K562 (cell line): ENCODE data around the gene DHRS3. TPM values are rescaled to one million over a fixed set of nuclear protein-coding genes. Genes with fewer than 3 reads are reported as not detected.

ENCODE experiments used
- BHLHE40 ChIP-seq: IDR thresholded peaks from 2 replicates; pipeline ENCODE4 v1.6.1; 2011; ENCODE audit warnings: low read length, improper control_type of control experiment
- ESRRA ChIP-seq: fragments of 450-650 bp; IDR thresholded peaks from 2 replicates; pipeline ENCODE4 v1.6.1; 2014; ENCODE audit warnings: low read depth, mild to moderate bottlenecking, moderate library complexity, borderline replicate concordance
- GABPB2 ChIP-seq: fragments of 250-450 bp; sonication (Bioruptor Pico); conservative IDR thresholded peaks from 2 replicates; pipeline ENCODE4 v1.5.1; 2021; ENCODE audit warnings: mild to moderate bottlenecking
- HDAC1 ChIP-seq, 2 experiments: fragments of 450-650 bp; IDR thresholded peaks; 2 replicates each; pipeline ENCODE4 v1.6.1; 2016 to 2017; ENCODE audit warnings: inconsistent platforms in 1 of 2, mild to moderate bottlenecking in 1 of 2, moderate library complexity in 1 of 2
- HDAC2 ChIP-seq: fragments of 450-650 bp; IDR thresholded peaks from 2 replicates; pipeline ENCODE4 v1.6.1; 2016; ENCODE audit warnings: mild to moderate bottlenecking
- HMG20A ChIP-seq: fragments of 450-650 bp; formaldehyde crosslinking; conservative IDR thresholded peaks from 2 replicates; pipeline ENCODE4 v1.4.0; 2020; ENCODE audit warnings: mild to moderate bottlenecking, mixed read lengths
- JUND ChIP-seq, 2 experiments: IDR thresholded peaks; 2 replicates in 1 of 2; 3 replicates in 1 of 2; pipeline ENCODE4 v1.6.1; 2011; ENCODE audit warnings: borderline replicate concordance in 2 of 2, low read depth in 2 of 2, low read length in 2 of 2, improper control_type of control experiment in 1 of 2, missing biosample characterization in 1 of 2, missing genetic modification characterization in 1 of 2, missing genetic modification reagents in 1 of 2
- MCM3 ChIP-seq: fragments of 450-650 bp; IDR thresholded peaks from 2 replicates; pipeline ENCODE4 v1.6.1; 2016
- MYNN ChIP-seq, 2 experiments: sonication (generic); formaldehyde crosslinking in 1 of 2; IDR thresholded peaks; 2 replicates each; pipeline versions ENCODE4 v1.5.0 to v1.6.1; 2016 to 2020; ENCODE audit warnings: antibody characterized with exemption in 1 of 2, missing genetic modification reagents in 1 of 2
- RAD21 ChIP-seq, 2 experiments: fragments of 250-450 bp in 1 of 2; fragments of 450-650 bp in 1 of 2; sonication (Bioruptor Pico) in 1 of 2; formaldehyde crosslinking in 1 of 2; IDR thresholded peaks in 1 of 2; conservative IDR thresholded peaks in 1 of 2; 2 replicates each; pipeline versions ENCODE4 v1.4.0 to v1.8.0; 2020 to 2022; ENCODE audit warnings: mild to moderate bottlenecking in 2 of 2, moderate library complexity in 1 of 2
- SAP30 ChIP-seq: fragments of 200-600 bp; sonication (generic); IDR thresholded peaks from 2 replicates; pipeline ENCODE4 v1.6.1; 2012; ENCODE audit warnings: borderline replicate concordance, low read depth, mild to moderate bottlenecking, moderate library complexity, low read length, control low read depth, inconsistent platforms; ENCODE audit not compliant: insufficient read depth, poor library complexity, severe bottlenecking
- SIN3A ChIP-seq, 2 experiments: fragments of 150-350 bp in 1 of 2; IDR thresholded peaks; 2 replicates each; pipeline ENCODE4 v1.6.1; 2011 to 2016; ENCODE audit warnings: borderline replicate concordance in 2 of 2, low read depth in 2 of 2, low read length in 2 of 2, mild to moderate bottlenecking in 2 of 2, moderate library complexity in 2 of 2; ENCODE audit not compliant: control insufficient read depth in 1 of 2
- SMARCB1 ChIP-seq: IDR thresholded peaks from 2 replicates; pipeline ENCODE4 v1.6.1; 2011; ENCODE audit warnings: improper control_type of control experiment, low read depth; ENCODE audit not compliant: insufficient read length
- TBP ChIP-seq: optimal IDR thresholded peaks from 2 replicates; pipeline ENCODE3; 2011; ENCODE audit warnings: low read depth, low read length, improper control_type of control experiment
- ZNF143 ChIP-seq: sonication (generic); formaldehyde crosslinking; IDR thresholded peaks from 2 replicates; pipeline ENCODE4 v1.9.0; 2022; ENCODE audit warnings: mild to moderate bottlenecking, missing genetic modification reagents
- ZNF57 ChIP-seq: fragments of 450-650 bp; formaldehyde crosslinking; IDR thresholded peaks from 2 replicates; pipeline ENCODE4 v1.4.0; 2020; ENCODE audit warnings: mild to moderate bottlenecking, moderate library complexity
- polyA plus RNA-seq, 8 experiments: library from polyadenylated mRNA; depleted of rRNA in 4 of 8; stranded (reverse) in 5 of 8; unstranded in 3 of 8; fragments of >200 nt; fragmentation: Nextera tagmentation in 2 of 8; fragmentation: Illumina TruSeq in 1 of 8; extraction: Ambion mirVana in 2 of 8; extraction: Trizol in 1 of 8; gene quantifications; 2 replicates each; pipeline versions ENCODE4 v1.2.1 to v1.2.3, GENCODE V29; 2011 to 2014; ENCODE audit warnings: inconsistent platforms in 1 of 8, missing spikeins in 1 of 8
- total RNA-seq, 7 experiments: library from RNA; depleted of rRNA in 6 of 7; stranded (reverse); fragments of >200 nt in 6 of 7; fragmentation: Illumina TruSeq in 2 of 7; extraction: Trizol in 2 of 7; gene quantifications; 2 replicates each; pipeline versions ENCODE4 v1.2.1 to v1.2.3, GENCODE V29; 2011 to 2021; ENCODE audit warnings: low replicate concordance in 1 of 7
- TF ChIP-seq, protein P1 (sequence below): sonication (generic); formaldehyde crosslinking; IDR thresholded peaks from 2 replicates; pipeline ENCODE4 v1.8.1; 2022; ENCODE audit warnings: missing genetic modification reagents
- TF ChIP-seq, protein P2 (sequence below): fragments of 450-650 bp; formaldehyde crosslinking; IDR thresholded peaks from 2 replicates; pipeline ENCODE4 v1.4.0; 2022; ENCODE audit warnings: mild to moderate bottlenecking, moderate library complexity
- TF ChIP-seq, protein P3 (sequence below), 2 experiments: fragments of 450-650 bp; IDR thresholded peaks; 2 replicates each; pipeline ENCODE4 v1.6.1; 2018; ENCODE audit warnings: mild to moderate bottlenecking in 2 of 2, low read depth in 1 of 2; ENCODE audit not compliant: partially characterized antibody in 2 of 2

The DHRS3 gene
- total and polyA plus RNA-seq, 9 of the 15 experiments (the other 6 are each of a cell fraction or from before 2014, with no cell fraction given) = 21.0 to 116 (median 58.7) TPM

DNA sequence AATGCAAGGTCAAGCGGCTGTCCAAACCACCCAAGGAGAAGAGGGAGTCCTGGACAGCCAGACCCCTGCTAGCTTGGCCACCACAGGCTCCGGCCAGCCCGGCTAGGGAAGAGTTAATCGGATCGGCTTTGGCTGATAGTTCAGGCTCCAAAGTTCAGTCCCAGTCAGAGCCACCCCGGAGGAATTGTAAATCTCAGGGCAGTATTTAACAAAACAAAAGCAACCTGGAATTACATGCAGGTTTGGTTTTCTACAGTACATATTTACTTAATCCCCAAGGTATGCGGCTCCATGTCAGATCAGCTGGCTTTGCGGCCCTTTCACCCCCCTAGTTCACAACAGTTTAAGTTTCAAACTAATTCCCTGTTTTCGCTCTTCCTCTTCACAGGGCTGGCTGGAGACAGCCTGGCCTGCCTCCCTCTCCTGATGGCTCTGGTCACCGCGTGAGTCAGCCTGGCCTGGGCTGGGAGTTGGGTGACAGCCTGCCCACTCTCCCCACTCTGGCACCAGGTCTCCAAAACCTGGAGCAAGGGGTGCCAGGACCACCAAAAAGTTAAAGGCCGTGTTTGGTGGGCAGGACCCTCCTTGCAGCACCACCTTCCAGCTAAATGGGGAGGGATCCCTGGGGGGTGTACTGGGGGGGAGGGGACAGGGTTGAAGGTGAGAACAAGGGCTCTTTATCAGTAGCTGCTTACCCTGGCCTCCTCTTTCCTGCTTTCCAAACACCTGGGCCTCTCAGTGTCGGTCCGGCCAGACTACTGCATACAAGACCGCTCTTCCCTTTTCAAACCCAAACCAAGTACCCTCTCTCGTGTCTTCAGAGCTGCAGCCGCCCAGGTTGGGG is 1.9 kb downstream of the DHRS3 start (continued):
- TF ChIP-seq, protein P1, sequence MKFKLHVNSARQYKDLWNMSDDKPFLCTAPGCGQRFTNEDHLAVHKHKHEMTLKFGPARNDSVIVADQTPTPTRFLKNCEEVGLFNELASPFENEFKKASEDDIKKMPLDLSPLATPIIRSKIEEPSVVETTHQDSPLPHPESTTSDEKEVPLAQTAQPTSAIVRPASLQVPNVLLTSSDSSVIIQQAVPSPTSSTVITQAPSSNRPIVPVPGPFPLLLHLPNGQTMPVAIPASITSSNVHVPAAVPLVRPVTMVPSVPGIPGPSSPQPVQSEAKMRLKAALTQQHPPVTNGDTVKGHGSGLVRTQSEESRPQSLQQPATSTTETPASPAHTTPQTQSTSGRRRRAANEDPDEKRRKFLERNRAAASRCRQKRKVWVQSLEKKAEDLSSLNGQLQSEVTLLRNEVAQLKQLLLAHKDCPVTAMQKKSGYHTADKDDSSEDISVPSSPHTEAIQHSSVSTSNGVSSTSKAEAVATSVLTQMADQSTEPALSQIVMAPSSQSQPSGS (CRISPR knock-in tag) = no peak
- TF ChIP-seq HDAC2 (0 out of 2 replicates have a peak, but pooled peaks have one; percentile 31), ZNF57 (CRISPR knock-in tag) (no peak), MCM3 (no peak), TBP (peak; percentile 33), HDAC1 (IDR thresholded peaks at IDR 0.05) (0 out of 4 replicates have a peak, but pooled peaks of 1 of the 2 experiments have one; percentile 42), GABPB2 (CRISPR knock-in tag) (no peak), SAP30 (peak; percentile 79), SMARCB1 (peak; percentile 57), ESRRA (peak; percentile 11; the same call in 1 of the 2 replicates), BHLHE40 (0 out of 2 replicates have a peak, but pooled peaks have one; percentile 6), MYNN (IDR thresholded peaks at IDR 0.05) (peak; percentile 40; the same call in 1 of the 2 replicates), MYNN (CRISPR knock-in tag; IDR thresholded peaks at IDR 0.05) (no peak), RAD21 (CRISPR knock-in tag; conservative IDR thresholded peaks at IDR 0.05 in 1 of 2, IDR thresholded peaks at IDR 0.05 in 1 of 2) (0 out of 4 replicates have a peak, but pooled peaks of 1 of the 2 experiments have one; percentile 2), JUND (IDR thresholded peaks at IDR 0.05; ENCODE audit: borderline replicate concordance, low read depth, low read length) (peak; percentile 50), JUND (tag; IDR thresholded peaks at IDR 0.05; ENCODE audit: borderline replicate concordance, low read depth, low read length) (peak; percentile 61; the same call in 2 of the 3 replicates), SIN3A (IDR thresholded peaks at IDR 0.05; ENCODE audit: borderline replicate concordance in 2 of 2, control insufficient read depth in 1 of 2, low read depth in 2 of 2, low read length in 2 of 2) (peak; percentile 15 to 50; a peak in 1 of 4 replicates), HMG20A (CRISPR knock-in tag) (no peak), ZNF143 (CRISPR knock-in tag) (no peak)
- TF ChIP-seq, protein P2, sequence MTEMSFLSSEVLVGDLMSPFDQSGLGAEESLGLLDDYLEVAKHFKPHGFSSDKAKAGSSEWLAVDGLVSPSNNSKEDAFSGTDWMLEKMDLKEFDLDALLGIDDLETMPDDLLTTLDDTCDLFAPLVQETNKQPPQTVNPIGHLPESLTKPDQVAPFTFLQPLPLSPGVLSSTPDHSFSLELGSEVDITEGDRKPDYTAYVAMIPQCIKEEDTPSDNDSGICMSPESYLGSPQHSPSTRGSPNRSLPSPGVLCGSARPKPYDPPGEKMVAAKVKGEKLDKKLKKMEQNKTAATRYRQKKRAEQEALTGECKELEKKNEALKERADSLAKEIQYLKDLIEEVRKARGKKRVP (CRISPR knock-in tag) = no peak
- TF ChIP-seq, protein P3, sequence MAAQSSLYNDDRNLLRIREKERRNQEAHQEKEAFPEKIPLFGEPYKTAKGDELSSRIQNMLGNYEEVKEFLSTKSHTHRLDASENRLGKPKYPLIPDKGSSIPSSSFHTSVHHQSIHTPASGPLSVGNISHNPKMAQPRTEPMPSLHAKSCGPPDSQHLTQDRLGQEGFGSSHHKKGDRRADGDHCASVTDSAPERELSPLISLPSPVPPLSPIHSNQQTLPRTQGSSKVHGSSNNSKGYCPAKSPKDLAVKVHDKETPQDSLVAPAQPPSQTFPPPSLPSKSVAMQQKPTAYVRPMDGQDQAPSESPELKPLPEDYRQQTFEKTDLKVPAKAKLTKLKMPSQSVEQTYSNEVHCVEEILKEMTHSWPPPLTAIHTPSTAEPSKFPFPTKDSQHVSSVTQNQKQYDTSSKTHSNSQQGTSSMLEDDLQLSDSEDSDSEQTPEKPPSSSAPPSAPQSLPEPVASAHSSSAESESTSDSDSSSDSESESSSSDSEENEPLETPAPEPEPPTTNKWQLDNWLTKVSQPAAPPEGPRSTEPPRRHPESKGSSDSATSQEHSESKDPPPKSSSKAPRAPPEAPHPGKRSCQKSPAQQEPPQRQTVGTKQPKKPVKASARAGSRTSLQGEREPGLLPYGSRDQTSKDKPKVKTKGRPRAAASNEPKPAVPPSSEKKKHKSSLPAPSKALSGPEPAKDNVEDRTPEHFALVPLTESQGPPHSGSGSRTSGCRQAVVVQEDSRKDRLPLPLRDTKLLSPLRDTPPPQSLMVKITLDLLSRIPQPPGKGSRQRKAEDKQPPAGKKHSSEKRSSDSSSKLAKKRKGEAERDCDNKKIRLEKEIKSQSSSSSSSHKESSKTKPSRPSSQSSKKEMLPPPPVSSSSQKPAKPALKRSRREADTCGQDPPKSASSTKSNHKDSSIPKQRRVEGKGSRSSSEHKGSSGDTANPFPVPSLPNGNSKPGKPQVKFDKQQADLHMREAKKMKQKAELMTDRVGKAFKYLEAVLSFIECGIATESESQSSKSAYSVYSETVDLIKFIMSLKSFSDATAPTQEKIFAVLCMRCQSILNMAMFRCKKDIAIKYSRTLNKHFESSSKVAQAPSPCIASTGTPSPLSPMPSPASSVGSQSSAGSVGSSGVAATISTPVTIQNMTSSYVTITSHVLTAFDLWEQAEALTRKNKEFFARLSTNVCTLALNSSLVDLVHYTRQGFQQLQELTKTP (IDR thresholded peaks at IDR 0.05; ENCODE audit: low read depth in 1 of 2, partially characterized antibody in 2 of 2) = peak in 1 of 2 experiments; percentile 30
